SK-N-SH treated with all-trans-retinoic acid at 6 μM for 48 hours (cell line): ENCODE data around the gene POLR2M.

ENCODE experiments used
- ATAC-seq: fragments of 200-7000 bp; cut with Tn5 transposase; 3 replicates; pipeline ENCODE4 v1.9.1; 2020; ENCODE audit warnings: mild to moderate bottlenecking, moderate library complexity
- ARNTL ChIP-seq: fragments of 450-650 bp; formaldehyde crosslinking; IDR thresholded peaks from 2 replicates; pipeline ENCODE4 v1.5.0; 2020; ENCODE audit warnings: low read depth, mild to moderate bottlenecking, moderate library complexity, borderline replicate concordance
- CSRNP3 ChIP-seq: fragments of 250-450 bp; sonication (Bioruptor Pico); IDR thresholded peaks from 2 replicates; pipeline ENCODE4 v1.5.1; 2021; ENCODE audit warnings: mild to moderate bottlenecking, moderate library complexity
- ESRRG ChIP-seq: fragments of 250-450 bp; sonication (Bioruptor Pico); IDR thresholded peaks from 2 replicates; pipeline ENCODE4 v1.6.1; 2021; ENCODE audit warnings: mild to moderate bottlenecking
- GLIS3 ChIP-seq: fragments of 250-450 bp; sonication (Bioruptor Pico); IDR thresholded peaks from 2 replicates; pipeline ENCODE4 v1.5.0; 2020; ENCODE audit warnings: mild to moderate bottlenecking, moderate library complexity
- ISL1 ChIP-seq: fragments of 250-450 bp; sonication (Bioruptor Pico); IDR thresholded peaks from 2 replicates; pipeline ENCODE4 v2.1.2; 2022; ENCODE audit warnings: mild to moderate bottlenecking, moderate library complexity
- POU6F1 ChIP-seq: fragments of 250-450 bp; sonication (Bioruptor Pico); IDR thresholded peaks from 2 replicates; pipeline ENCODE4 v1.8.0; 2021; ENCODE audit warnings: low read depth, mild to moderate bottlenecking, moderate library complexity, borderline replicate concordance
- PPARA ChIP-seq: fragments of 250-450 bp; sonication (Bioruptor Pico); IDR thresholded peaks from 2 replicates; pipeline ENCODE4 v1.5.0; 2020; ENCODE audit warnings: mild to moderate bottlenecking, borderline replicate concordance
- RARB ChIP-seq: fragments of 250-450 bp; sonication (Bioruptor Pico); IDR thresholded peaks from 2 replicates; pipeline ENCODE4 v1.8.0; 2021; ENCODE audit warnings: mild to moderate bottlenecking, moderate library complexity
- SNAI2 ChIP-seq: fragments of 250-450 bp; sonication (Bioruptor Pico); IDR thresholded peaks from 2 replicates; pipeline ENCODE4 v1.5.0; 2020; ENCODE audit warnings: mild to moderate bottlenecking, moderate library complexity
- TCF4 ChIP-seq: fragments of 250-450 bp; sonication (Bioruptor Pico); IDR thresholded peaks from 2 replicates; pipeline ENCODE4 v1.8.0; 2021; ENCODE audit warnings: mild to moderate bottlenecking, moderate library complexity, borderline replicate concordance
- TOX ChIP-seq: fragments of 250-450 bp; sonication (Bioruptor Pico); IDR thresholded peaks from 2 replicates; pipeline ENCODE4 v1.8.0; 2021; ENCODE audit warnings: mild to moderate bottlenecking, moderate library complexity, borderline replicate concordance
- ZC3H10 ChIP-seq: fragments of 250-450 bp; sonication (Bioruptor Pico); IDR thresholded peaks from 2 replicates; pipeline ENCODE4 v1.5.1; 2021; ENCODE audit warnings: mild to moderate bottlenecking, moderate library complexity
- ZFP3 ChIP-seq: fragments of 250-450 bp; sonication (Bioruptor Pico); IDR thresholded peaks from 2 replicates; pipeline ENCODE4 v1.5.0; 2020; ENCODE audit warnings: mild to moderate bottlenecking, moderate library complexity
- ZNF8 ChIP-seq: fragments of 450-650 bp; formaldehyde crosslinking; IDR thresholded peaks from 2 replicates; pipeline ENCODE4 v1.5.0; 2020; ENCODE audit warnings: mild to moderate bottlenecking, moderate library complexity
- TF ChIP-seq, protein P1 (sequence below): fragments of 250-450 bp; sonication (Bioruptor Pico); IDR thresholded peaks from 2 replicates; pipeline ENCODE4 v1.5.0; 2020; ENCODE audit warnings: mild to moderate bottlenecking, moderate library complexity

POLR2M gene

GRCh38 chr15:57730876-57731275 is 24.4 kb downstream of the POLR2M start (continued):
- TF ChIP-seq CSRNP3 (CRISPR knock-in tag) (no peak), GLIS3 (no peak), ZNF8 (CRISPR knock-in tag) (no peak), ZC3H10 (CRISPR knock-in tag) (no peak), TCF4 (CRISPR knock-in tag) (no peak)

DNA sequence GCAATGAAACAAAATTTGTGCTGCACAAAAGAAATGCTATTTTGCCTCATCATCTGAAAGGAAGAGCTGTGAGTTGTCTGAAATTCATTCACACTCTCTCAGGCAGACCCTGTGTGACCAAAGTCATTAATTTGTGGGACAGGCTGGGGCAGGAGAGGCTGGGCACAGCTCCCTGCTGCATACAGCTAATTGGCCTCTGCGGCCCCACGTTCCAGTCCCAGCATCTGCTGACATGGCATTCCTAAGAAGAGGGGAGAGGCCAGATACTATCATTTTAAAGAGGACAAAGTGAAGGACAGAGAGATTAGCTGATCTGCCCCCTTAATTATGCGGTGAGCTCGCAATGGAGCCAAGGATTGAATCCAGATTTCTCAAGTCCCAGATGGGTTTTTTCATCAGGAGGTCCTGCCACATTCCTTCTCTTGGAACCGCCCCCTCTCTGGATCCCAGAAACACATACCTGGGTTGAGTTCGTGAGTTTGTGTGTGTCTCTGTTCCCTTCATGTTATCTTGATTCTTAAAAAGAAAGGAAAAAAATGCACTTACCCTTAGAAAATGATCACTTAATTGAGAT is 25.1 kb downstream of the POLR2M start:
- ATAC-seq: no peak
- TF ChIP-seq TCF4 (CRISPR knock-in tag) (no peak), ISL1 (CRISPR knock-in tag) (peak; percentile 33; the same call in 1 of the 2 replicates)

- TF ChIP-seq POU6F1 (CRISPR knock-in tag) (no peak), PPARA (CRISPR knock-in tag) (no peak), ZNF8 (CRISPR knock-in tag) (no peak), TCF4 (CRISPR knock-in tag) (no peak), SNAI2 (CRISPR knock-in tag) (no peak), ESRRG (CRISPR knock-in tag) (no peak), TOX (CRISPR knock-in tag) (no peak)
- TF ChIP-seq, protein P1, sequence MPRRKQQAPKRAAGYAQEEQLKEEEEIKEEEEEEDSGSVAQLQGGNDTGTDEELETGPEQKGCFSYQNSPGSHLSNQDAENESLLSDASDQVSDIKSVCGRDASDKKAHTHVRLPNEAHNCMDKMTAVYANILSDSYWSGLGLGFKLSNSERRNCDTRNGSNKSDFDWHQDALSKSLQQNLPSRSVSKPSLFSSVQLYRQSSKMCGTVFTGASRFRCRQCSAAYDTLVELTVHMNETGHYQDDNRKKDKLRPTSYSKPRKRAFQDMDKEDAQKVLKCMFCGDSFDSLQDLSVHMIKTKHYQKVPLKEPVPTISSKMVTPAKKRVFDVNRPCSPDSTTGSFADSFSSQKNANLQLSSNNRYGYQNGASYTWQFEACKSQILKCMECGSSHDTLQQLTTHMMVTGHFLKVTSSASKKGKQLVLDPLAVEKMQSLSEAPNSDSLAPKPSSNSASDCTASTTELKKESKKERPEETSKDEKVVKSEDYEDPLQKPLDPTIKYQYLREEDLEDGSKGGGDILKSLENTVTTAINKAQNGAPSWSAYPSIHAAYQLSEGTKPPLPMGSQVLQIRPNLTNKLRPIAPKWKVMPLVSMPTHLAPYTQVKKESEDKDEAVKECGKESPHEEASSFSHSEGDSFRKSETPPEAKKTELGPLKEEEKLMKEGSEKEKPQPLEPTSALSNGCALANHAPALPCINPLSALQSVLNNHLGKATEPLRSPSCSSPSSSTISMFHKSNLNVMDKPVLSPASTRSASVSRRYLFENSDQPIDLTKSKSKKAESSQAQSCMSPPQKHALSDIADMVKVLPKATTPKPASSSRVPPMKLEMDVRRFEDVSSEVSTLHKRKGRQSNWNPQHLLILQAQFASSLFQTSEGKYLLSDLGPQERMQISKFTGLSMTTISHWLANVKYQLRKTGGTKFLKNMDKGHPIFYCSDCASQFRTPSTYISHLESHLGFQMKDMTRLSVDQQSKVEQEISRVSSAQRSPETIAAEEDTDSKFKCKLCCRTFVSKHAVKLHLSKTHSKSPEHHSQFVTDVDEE (CRISPR knock-in tag): no peak
- ATAC-seq: peak; percentile 91
Observed at GRCh38 chr15:57732526-57733331, 26.2 kb downstream of the POLR2M start.

DNA sequence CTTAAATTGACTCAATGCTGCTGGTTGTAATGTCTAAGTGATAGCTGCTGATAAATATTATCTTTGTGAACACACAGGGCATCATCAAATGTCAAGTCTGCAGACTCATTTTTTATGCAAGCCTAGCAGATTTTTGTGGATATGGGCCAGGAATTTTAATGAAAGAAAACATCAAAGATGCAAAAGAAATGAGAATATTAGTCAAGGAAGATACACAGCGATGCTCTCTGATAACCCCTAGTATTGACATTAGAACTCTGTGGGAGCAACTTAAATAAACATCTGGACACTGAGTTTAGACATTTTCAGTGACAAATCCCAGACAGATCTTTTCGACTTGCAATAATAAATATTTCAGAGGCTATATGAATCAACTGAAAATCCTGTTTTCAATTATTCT is 28.3 kb downstream of the POLR2M start:
- TF ChIP-seq ZNF8 (CRISPR knock-in tag) (no peak), ISL1 (CRISPR knock-in tag) (0 out of 2 replicates have a peak, but pooled peaks have one; percentile 23)

GRCh38 chr15:57735431-57735830 is 28.9 kb downstream of the POLR2M start:
- TF ChIP-seq ZFP3 (CRISPR knock-in tag) (no peak), POU6F1 (CRISPR knock-in tag) (no peak), RARB (CRISPR knock-in tag) (no peak), GLIS3 (no peak), ARNTL (no peak), PPARA (CRISPR knock-in tag) (no peak), CSRNP3 (CRISPR knock-in tag) (no peak), ZC3H10 (CRISPR knock-in tag) (no peak)
- ATAC-seq: no peak

More for the DNA sequence above, 28.3 kb downstream of the POLR2M start:
- ATAC-seq: no peak
